Hindlimb muscle (tissue), 1 donor: ENCODE results near the gene CD300H. TPM values are rescaled to one million over a fixed set of nuclear protein-coding genes. Genes with fewer than 3 reads are reported as not detected.
"Not testable (repeated sequence)": the region's sequence is repeated elsewhere in the genome, so short reads cannot be mapped to it uniquely, and the experiment has no call there.

Experiments used
- DNase-seq: peaks from one replicate; pipeline ENCODE4 v3.0.0-alpha.2; 2013
- polyA plus RNA-seq: library from polyadenylated mRNA; unstranded; fragments of 120-200 nt; gene quantifications from one replicate; pipeline ENCODE4 v1.2.1, GENCODE V29; 2013; ENCODE audit not compliant: insufficient read length

CD300H gene
- polyA plus RNA-seq, 1 donor = not detected

DNA sequence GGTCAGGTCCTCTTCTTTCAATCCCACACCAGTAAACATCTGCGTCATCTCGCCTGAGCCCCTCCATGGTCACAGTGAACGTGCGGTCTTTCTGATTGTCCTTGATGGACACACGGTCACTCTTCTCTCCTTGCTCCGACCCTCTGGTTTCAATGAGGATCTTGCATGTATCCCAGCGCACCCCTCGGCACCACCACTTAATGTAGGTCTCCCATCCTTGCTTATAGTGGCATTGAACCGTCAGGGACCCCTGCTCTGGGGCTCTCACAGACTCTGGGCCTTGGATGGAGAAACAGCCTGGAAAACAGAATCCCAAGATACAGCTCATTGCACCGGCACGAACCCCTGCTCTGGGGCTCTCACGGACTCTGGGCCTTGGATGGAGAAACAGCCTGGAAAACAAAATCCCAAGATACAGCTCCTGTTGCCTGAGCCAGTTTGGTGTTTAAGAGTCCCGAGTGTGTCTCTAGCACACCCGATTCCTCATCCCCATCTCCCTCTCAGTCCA lies 41.5 kb downstream of the CD300H start:
- DNase-seq = no peak

DNA sequence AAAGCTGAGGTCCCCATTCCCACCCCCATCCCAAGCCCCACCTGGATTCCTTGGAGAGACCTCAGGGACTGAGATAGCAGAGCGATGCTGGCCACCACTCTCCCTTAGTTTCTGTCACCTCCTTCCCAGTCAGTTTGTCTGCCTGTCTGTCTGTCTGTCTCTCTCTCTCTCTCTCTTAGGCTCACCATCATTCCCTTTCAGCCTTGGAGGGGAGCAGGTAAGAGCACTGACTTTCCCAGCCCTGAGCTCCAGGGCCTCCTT lies 41.9 kb downstream of the CD300H start:
- DNase-seq = no peak

DNA sequence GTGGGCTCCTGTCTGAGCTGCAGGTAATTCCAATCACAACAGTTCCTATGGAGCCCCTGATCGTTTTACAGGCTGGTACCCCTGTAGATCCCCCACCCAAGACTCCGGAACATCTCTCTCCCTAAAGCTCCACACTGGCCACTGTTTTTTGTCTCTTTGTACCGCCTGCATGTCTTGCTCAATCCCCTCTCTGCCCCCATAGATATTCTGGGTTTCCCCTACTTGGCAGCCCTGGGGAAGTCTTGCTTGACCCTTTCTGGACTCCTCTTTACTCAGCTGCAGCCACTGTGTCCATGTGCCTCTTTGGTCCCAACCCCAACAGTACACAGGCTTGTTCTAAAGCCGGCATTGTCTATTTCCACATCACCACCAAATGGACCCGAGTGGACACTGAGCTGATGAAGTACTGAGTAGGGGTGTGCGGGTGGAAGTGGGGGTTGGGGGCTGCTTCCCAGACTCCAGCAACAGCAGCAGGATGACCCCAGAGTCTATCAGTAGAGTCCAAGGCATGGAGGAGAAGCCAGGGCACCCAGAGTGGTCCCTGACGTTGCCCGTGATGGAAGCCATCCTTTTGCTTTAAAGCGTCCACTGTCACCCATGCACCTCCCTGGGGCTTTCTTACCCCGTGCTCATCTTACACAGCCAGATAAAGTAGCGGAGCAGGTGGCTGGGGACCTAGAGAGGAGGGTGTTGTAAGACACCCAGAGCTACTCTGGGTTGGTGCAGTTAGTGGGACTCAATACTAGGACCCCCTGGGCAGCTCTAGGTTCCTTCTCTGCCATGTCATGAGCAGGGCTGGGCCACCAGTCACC lies 42.5 kb downstream of the CD300H start:
- no peak for DNase-seq

DNA sequence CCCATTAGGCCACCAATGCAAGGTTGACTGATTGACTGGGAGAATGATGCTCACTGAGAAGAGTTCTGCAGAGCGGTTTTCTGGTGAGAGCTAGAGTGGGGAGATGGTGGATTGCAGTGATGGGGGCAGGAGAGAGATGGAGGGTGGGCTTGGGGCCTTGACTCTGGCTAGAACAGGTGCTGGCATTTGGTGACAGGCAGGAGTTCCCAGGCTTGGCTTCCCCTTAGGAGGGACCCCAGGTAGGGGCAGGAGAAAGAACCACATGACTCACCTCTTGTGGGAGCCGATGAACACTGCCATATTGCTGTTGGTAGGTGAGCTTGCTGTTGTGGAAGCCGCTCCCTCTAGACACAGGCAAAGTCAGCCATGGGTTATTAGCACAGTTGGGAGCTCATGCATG lies 44.0 kb downstream of the CD300H start:
- DNase-seq = no peak

DNA sequence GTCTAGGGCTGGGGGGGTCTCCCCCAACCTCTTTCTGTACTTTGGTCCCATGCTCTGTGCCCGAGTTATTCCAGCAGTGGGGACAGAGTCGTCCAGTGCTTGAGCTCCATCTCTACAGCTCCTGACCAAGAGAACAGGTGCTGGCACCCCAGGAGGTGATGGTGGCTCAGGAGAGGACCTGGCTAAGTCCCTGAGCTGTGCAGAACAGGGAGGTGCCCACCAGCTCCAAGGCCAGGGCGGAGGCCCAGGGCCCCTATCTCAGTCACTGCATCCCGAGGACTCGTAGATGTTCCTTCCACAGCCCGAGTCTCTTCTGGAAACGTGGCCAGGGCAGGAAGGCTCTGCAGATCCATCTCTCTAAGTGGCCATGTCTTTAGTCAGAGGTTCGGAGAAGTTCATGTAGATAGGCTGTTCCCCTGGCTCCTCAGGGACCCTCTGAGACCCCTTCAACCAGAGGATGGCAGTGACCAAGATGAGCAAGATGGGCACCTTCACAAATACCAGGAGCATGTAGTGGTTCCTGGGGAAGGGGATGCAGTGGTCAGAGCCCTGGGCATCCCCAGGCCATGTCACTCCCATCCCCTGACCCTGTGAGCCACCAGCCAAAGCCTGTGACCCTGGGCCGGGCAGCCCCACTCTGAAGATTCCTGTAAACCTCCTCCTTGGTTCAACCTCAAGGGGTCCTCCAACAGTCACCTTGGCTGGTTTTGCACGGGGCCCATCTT lies 44.8 kb downstream of the CD300H start:
- DNase-seq = no peak

DNA sequence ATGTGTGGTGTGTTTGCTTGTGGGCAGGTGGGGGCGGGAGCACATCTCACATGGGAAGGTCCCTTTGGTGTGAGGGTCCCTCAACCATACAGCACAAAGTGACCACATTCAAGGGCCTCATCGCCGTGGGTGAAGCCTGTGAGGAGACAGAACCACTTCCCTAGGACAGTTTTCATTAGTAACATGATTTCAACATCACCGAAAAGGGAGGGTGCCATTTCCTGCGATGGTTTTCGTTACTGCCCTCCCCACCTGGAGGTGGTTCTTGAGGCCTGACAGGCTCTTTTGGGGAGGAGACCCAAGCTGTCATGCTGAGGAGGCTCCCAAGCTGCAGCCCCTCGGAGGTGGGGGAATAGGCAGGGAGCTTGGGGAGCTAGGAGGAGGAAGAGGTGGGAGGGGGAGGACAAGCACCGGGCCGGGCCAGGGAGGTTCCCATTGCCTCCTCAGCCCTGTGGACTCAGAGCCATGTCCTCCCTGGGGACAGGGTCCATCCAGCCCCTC lies 45.6 kb downstream of the CD300H start:
- DNase-seq = no peak

DNA sequence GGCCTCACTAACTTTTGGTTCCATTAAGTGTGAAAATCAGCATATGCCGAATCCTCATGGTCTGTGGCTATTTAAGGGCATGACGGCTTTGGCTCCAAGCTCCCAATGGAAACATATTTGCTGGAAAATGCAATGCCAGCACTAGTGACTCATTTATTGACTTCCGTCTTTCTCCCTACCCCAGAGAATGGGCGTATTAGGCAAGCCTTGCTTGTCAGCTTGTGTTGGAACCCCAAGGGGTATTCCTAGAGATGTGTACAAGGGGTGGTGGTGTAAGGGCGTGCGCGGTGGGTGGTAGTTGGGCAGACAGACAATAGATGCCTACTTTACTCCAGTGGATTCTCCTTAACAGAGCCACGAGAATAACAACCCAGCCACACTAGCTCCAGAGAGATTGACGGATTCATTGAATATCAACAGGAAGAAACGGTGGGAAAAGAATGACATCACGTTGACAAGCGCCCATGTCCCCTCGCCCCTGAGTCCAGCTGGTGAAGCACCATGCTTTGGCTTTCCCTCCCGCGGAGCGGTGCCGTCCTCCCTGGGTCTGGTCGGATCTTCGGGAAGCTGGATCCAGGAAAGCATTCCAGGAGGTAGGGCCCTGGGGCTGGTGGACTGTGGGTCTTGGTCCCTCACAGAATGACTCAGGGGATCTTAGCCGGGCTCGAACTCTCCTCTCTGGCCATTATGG lies 46.4 kb downstream of the CD300H start:
- no peak for DNase-seq

DNA sequence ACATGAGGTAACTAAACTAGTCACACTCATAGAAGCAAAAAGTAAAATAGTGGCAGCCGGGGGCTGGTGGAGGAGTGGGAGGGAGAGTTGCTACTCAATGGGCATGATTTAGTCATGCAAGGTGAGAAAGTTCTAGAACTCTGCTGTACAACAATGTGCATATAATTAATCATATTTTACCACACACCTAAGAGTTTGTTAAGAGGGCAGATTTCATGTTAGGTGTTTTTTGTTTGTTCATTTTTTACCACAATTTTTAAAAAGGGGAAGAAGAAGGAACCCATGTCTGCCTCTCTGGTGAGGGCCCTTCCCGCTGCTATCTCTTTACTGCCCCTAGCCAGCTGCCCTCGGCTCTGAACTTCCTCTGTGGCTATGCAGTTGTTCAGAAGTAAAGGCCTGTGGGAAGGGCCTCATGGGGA lies 47.3 kb downstream of the CD300H start:
- DNase-seq = no peak

DNA sequence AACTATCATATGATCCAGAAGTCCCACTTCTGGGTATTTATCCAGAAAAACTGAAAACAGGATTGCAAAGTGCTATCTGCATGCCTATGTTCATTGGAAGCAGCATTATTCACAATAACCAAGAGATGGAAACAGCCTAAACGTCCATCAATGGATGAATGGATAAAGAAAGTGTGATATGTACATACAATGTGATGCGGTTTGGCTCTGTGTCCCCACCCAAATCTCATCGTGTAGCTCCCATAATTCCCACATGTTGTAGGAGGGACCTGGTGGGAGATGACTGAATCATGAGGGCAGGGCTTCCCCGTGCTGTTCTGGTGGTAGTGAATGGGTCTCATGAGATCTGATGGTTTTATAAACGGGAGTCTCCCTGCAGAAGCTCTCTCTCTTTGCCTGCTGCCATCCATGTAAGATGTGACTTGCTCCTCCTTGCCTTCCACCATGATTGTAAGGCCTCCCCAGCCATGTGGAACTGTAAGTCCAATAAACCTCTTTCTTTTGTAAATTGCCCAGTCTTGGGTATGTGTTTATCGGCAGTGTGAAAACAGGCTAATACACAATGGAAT lies 48.8 kb downstream of the CD300H start:
- not testable (repeated sequence) for DNase-seq

DNA sequence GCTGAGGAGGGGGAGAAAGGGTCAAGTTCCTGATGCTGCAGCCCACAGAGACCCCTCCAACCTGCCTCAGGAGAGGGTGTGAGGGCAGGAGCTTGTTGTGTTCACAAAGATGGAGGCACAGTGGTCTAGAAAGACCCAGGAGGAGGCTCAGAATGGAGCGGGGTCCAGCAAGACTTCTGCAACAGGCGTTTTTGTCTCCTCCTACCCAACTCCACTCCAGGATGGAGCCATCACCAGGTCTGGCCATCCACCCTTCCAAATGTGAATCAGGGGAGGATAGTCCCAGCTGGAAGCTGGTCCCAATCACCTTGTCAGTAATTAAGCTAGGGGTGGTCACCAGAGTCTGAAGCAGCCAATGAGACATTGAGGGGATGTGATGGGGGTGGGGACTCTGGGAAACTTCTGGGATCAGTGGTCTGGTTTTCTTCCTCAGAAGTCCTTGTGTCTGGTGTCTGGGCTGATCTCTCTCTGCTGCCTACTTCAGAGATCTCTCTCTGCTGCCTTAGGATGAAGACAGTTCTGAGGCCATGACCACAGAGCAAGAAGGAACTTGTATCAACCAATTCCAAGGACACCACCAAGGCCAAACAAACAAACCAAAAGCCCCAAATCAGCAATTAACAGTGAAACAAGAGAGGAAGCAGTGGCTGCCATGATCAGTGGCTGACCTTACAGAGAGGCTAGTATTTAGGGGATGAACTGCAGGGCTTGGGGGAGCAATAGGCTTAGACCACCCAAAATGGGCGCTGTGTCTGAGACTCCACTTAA lies 50.6 kb downstream of the CD300H start:
- no peak for DNase-seq

DNA sequence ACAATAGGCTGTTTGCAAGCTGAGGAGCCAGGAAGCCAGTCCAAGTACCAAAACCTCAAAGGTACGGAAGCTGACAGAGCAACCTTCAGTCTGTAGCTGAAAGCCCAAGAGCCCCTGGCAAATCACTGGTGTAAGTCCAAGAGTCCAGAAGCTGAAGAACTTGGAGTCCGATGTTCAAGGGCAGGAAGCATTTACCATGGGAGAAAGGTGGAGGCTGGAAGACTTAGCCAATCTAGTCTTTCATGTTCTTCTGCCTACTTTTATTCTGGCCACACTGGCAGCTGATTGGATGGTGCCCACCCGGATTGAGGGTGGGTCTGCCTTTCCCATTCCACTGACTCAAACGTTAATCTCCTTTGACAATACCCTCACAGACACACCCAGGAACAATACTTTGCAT lies 51.4 kb downstream of the CD300H start:
- no peak for DNase-seq

DNA sequence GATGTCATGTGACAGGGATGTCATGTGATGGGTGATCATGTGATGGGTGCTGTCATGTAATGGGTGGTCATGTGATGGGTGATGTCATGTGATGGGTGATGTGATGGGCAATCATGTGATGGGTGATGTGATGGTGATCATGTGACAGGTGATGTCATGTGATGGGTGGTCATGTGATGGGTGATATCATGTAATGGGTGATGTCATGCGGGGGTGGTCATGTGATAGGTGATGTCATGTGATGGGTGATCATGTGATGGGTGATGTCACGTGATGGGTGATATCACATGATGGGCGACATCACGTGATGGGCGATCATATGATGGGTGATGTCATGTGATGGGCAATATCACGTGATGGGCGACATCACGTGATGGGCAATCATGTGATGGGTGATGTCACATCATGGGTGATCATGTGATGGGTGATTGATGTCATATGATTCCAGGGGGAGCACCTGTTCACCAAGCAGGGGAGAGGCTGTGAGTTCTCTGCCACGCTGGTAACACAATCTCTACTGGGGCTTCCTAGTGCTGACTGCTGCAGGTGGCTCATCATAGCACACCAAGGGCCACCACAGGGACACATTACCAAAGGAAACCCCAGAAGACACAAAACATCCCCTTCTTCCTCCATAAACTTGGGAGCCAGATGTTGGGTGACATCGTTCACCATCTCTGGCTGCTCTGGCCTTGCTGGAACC lies 52.5 kb downstream of the CD300H start:
- no peak for DNase-seq

DNA sequence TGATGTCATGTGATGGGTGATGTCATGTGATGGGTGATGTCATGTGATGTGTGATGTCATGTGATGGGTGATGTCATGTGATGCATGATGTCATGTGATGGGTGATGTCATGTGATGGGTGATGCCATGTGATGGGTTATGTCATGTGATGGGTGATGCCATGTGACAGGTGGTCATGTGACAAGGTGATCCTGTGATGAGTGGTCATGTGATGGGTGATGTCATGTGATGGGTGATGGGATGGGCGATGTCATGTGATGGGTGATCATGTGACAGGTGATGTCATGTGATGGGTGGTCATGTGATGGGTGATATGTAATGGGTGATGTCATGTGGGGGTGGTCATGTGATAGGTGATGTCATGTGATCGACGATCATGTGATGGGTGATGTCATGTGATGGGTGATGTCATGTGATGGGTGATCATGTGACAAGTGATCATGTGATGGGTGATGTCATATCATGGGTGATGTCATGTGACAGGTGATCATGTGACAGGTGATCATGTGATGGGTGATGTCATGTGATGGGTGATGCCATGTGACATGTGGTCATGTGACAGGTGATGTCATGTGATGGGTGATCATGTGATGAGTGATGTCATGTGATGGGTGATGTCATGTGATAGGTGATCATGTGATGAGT lies 53.2 kb downstream of the CD300H start:
- DNase-seq = no peak

DNA sequence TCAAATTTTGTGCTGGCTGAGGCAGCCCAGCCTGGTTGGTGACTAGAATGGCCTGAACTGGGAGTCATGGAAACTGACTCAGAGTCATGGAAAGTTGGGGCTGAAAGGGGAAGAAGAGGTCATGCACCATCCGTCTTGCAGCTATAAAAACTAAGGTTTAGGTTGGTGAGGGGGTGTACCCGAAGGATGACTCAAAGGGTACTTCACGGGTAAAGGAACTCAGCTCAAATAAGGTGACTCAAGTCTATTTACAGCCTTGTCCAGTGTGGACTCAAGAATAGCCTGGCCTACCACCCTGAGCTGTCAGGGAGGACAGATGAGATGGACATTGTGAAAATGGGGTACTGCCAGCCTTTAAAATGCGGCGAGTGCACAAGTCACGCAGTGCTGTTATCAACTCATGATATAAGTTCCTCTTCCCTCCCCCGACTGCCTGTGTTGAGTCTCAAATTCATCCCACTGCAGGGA lies 54.7 kb downstream of the CD300H start:
- DNase-seq = no peak

DNA sequence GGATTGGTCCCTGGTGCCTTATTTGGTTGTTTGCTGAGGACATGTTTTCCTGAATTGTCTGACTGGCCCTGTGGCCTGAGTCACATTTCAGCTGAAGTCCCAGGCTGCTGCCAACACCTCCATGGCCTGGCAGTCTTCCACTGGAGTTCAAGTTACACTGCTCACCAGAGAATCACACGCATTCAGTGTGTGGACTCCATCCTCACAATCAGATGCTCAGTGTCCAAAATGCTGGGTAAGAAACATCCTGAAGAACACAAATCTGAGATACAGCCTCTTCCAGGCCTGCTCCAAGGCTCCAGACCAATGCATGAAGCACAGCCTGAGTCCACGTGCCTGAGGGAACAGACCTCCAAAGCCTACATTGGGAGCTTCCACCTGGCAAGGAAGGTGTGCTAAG lies 55.3 kb downstream of the CD300H start:
- DNase-seq = no peak

Other genes starting within 250 kb of the CD300H start
- gene KIF19, start 241.3 kb downstream of the CD300H start, polyA plus RNA-seq = 2.0 TPM
- 0.18 TPM for gene BTBD17, start 205.6 kb downstream of the CD300H start, polyA plus RNA-seq
- 0.44 TPM for gene GPR142, start 200.0 kb downstream of the CD300H start, polyA plus RNA-seq
- gene GPRC5C, start 135.4 kb downstream of the CD300H start, polyA plus RNA-seq = 46.6 TPM
- gene CD300A, start 100.9 kb downstream of the CD300H start, polyA plus RNA-seq = 2.2 TPM
- 0.23 TPM for gene CD300LB, start 36.0 kb downstream of the CD300H start, polyA plus RNA-seq
- gene CD300C, start 21.4 kb downstream of the CD300H start, polyA plus RNA-seq = 1.0 TPM
- gene CD300LD, start 24.8 kb upstream of the CD300H start, polyA plus RNA-seq = not detected
- 0.10 TPM for gene CD300E, start 56.2 kb upstream of the CD300H start, polyA plus RNA-seq
- gene CD300LF, start 145.4 kb upstream of the CD300H start, polyA plus RNA-seq = 0.18 TPM
- gene RAB37, start 169.7 kb upstream of the CD300H start, polyA plus RNA-seq = 1.2 TPM
- 9.0 TPM for gene NHERF1, start 181.1 kb upstream of the CD300H start, polyA plus RNA-seq
- gene NAT9, start 208.8 kb upstream of the CD300H start, polyA plus RNA-seq = 33.8 TPM